OCI-LY7 (cell line): ENCODE data around the gene RUNX1.

ENCODE experiments used
- CTCF ChIP-seq: fragments of 200-600 bp; sonication (generic); conservative IDR thresholded peaks from 2 replicates; pipeline ENCODE4 v1.5.1; 2014; ENCODE audit warnings: mild to moderate bottlenecking, antibody characterized with exemption, low read length, moderate library complexity, mixed read lengths
- EZH2phosphoT487 ChIP-seq: fragments of 200-600 bp; sonication (generic); IDR thresholded peaks from 2 replicates; pipeline ENCODE4 v1.6.1; 2018; ENCODE audit warnings: low read depth, borderline replicate concordance, mild to moderate bottlenecking, mixed run types, antibody characterized with exemption, low read length, moderate library complexity, mixed read lengths

- TF ChIP-seq CTCF, result no peak
- TF ChIP-seq EZH2phosphoT487, result no peak
These were observed 166.4 kb downstream of the RUNX1 start for GRCh38 chr21:34882719-34883131.
